SU-DHL-6 (cell line): ENCODE data around the gene RAB6B.

Source experiments
- H2AFZ ChIP-seq: fragments of 200-600 bp; sonication (generic); 2 replicates; pipeline ENCODE4 v1.6.1; 2014; ENCODE audit warnings: low read depth, mild to moderate bottlenecking, moderate library complexity, mixed read lengths, antibody characterized with exemption, low read length; ENCODE audit not compliant: severe bottlenecking
- H3F3A ChIP-seq: fragments of 200-600 bp; shearing (Covaris generic); 2 replicates; pipeline ENCODE4 v1.6.0; 2016; ENCODE audit warnings: antibody characterized with exemption, mild to moderate bottlenecking; ENCODE audit not compliant: insufficient read depth
- H3K27ac ChIP-seq: fragments of 200-600 bp; sonication (generic); 2 replicates; pipeline ENCODE4 v1.5.1; 2016; ENCODE audit warnings: low read depth, mild to moderate bottlenecking, low read length, moderate library complexity, mixed read lengths
- H3K27me3 ChIP-seq: fragments of 200-600 bp; sonication (generic), shearing (Covaris generic); 2 replicates; pipeline ENCODE4 v1.6.0; 2014; ENCODE audit warnings: mild to moderate bottlenecking, low read length
- H3K36me3 ChIP-seq: fragments of 200-600 bp; sonication (generic); 2 replicates; pipeline ENCODE4 v1.6.1; 2014; ENCODE audit warnings: mild to moderate bottlenecking, low read length, mixed read lengths
- H3K4me2 ChIP-seq: fragments of 300-600, 200-600 bp; shearing (Covaris generic), sonication (generic); 2 replicates; pipeline ENCODE4 v1.6.0; 2014; ENCODE audit warnings: low read length, low read depth, mild to moderate bottlenecking; ENCODE audit not compliant: poor library complexity, severe bottlenecking
- H3K4me3 ChIP-seq: fragments of 200-600 bp; sonication (generic); 2 replicates; pipeline ENCODE4 v1.5.1; 2014; ENCODE audit warnings: antibody characterized with exemption, low read length, mild to moderate bottlenecking, mixed read lengths; ENCODE audit not compliant: insufficient read depth, poor library complexity, severe bottlenecking
- H3K79me2 ChIP-seq: fragments of 200-600 bp; sonication (generic); 2 replicates; pipeline ENCODE4 v1.6.1; 2014; ENCODE audit warnings: mild to moderate bottlenecking, low read length, moderate library complexity; ENCODE audit not compliant: insufficient read depth
- H3K9ac ChIP-seq: fragments of 200-600 bp; sonication (generic); 2 replicates; pipeline ENCODE4 v1.7.0; 2014; ENCODE audit warnings: mild to moderate bottlenecking, low read length
- H3K9me2 ChIP-seq: fragments of 200-600 bp; sonication (generic); replicated peaks from 2 replicates; pipeline ENCODE4 v1.6.1; 2014; ENCODE audit warnings: low read length; ENCODE audit not compliant: insufficient read depth
- H3K9me3 ChIP-seq: fragments of 200-600 bp; sonication (generic); 2 replicates; pipeline ENCODE4 v1.6.1; 2014; ENCODE audit warnings: low read length, mixed read lengths; ENCODE audit not compliant: insufficient read depth
- H4K20me1 ChIP-seq: fragments of 200-600 bp; sonication (generic); 2 replicates; pipeline ENCODE4 v1.6.1; 2014; ENCODE audit warnings: low read depth, mild to moderate bottlenecking, antibody characterized with exemption, low read length, moderate library complexity, mixed read lengths
- EZH2phosphoT487 ChIP-seq: fragments of 200-600 bp; sonication (generic), shearing (Covaris generic); conservative IDR thresholded peaks from 2 replicates; pipeline ENCODE4 v1.6.1; 2018; ENCODE audit warnings: mild to moderate bottlenecking, antibody characterized with exemption, low read length, moderate library complexity, mixed read lengths
- TF ChIP-seq, protein P1 (sequence below): fragments of 200-600 bp; sonication (generic); IDR thresholded peaks from one replicate; pipeline ENCODE4 v1.5.1; 2017; ENCODE audit warnings: antibody characterized with exemption, mild to moderate bottlenecking, low read length, moderate library complexity; ENCODE audit not compliant: insufficient read depth, poor library complexity, severe bottlenecking

The RAB6B gene

DNA sequence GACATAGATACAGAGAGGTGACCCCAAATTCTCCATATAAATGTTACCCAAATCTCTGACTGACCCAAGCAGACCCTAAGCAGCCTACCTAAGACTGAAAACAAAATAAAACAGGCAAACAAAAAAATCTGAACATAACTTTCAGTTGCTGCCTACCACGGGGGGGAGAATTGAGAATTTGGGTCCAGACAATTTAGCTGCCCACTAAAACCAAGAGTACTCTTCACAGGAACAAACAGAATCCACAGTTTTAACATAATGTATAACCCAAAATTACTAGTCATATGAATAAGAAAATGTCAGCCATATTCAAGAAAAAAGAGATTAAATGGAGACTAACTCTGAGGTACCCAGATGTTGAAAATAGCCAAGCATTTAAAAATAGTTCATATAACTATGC, 45.6 kb downstream of the RAB6B start:
- Histone ChIP-seq H4K20me1 (no peaks in the 10 kb centered on the region), H3K79me2 (no peaks in the 10 kb centered on the region), H3F3A (no peaks in the 10 kb centered on the region), H3K27me3 (no peaks in the 10 kb centered on the region), H3K4me2 (no peak overlapping the region), H3K4me3 (no peak overlapping the region), H3K9ac (no peak overlapping the region), H3K9me2 (no peaks in the 10 kb centered on the region), H3K27ac (no peak overlapping the region), H3K9me3 (no peaks in the 10 kb centered on the region), H3K36me3 (no peaks in the 10 kb centered on the region), H2AFZ (no peak overlapping the region)
- TF ChIP-seq EZH2phosphoT487 = no peak
- TF ChIP-seq, protein P1, sequence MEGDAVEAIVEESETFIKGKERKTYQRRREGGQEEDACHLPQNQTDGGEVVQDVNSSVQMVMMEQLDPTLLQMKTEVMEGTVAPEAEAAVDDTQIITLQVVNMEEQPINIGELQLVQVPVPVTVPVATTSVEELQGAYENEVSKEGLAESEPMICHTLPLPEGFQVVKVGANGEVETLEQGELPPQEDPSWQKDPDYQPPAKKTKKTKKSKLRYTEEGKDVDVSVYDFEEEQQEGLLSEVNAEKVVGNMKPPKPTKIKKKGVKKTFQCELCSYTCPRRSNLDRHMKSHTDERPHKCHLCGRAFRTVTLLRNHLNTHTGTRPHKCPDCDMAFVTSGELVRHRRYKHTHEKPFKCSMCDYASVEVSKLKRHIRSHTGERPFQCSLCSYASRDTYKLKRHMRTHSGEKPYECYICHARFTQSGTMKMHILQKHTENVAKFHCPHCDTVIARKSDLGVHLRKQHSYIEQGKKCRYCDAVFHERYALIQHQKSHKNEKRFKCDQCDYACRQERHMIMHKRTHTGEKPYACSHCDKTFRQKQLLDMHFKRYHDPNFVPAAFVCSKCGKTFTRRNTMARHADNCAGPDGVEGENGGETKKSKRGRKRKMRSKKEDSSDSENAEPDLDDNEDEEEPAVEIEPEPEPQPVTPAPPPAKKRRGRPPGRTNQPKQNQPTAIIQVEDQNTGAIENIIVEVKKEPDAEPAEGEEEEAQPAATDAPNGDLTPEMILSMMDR = no peak

- no peaks in the 10 kb centered on the region for H3K36me3 ChIP-seq
- no peak overlapping the region for H3K4me3 ChIP-seq
- H3F3A ChIP-seq = no peaks in the 10 kb centered on the region
- no peak overlapping the region for H2AFZ ChIP-seq
- H3K9me3 ChIP-seq = no peaks in the 10 kb centered on the region
- H3K9ac ChIP-seq = no peak overlapping the region
- no peak overlapping the region for H3K4me2 ChIP-seq
- H3K79me2 ChIP-seq = no peaks in the 10 kb centered on the region
- H3K9me2 ChIP-seq = no peaks in the 10 kb centered on the region
- TF ChIP-seq EZH2phosphoT487 = no peak
- TF ChIP-seq, protein P1 = no peak
- H3K27ac ChIP-seq = no peak overlapping the region
- no peaks in the 10 kb centered on the region for H3K27me3 ChIP-seq
- H4K20me1 ChIP-seq = no peaks in the 10 kb centered on the region
Measured at GRCh38 chr3:133849346-133849745, 46.3 kb downstream of the RAB6B start.

DNA sequence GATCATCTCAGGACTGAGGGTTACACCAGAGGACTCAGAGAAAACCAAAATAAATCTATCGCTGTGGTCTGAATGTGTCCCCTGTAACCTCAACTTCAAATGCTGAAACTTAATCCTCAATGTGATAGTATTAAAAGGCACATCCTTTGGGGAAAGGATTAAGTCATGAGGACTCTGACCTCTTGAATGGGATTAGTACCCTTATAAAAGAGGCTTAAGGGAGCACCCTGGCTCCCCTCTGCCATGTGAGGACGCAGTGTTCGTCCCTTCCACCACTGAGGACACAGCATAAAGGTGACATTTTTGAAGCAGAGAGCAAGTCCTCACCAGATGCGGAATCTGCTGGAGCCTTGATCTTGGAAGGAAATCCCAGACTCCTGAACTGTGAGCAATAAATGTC, 50.6 kb downstream of the RAB6B start:
- H3F3A ChIP-seq = no peaks in the 10 kb centered on the region
- no peak overlapping the region for H3K4me2 ChIP-seq
- TF ChIP-seq EZH2phosphoT487 = no peak
- TF ChIP-seq, protein P1 = no peak
- H3K9me2 ChIP-seq = no peaks in the 10 kb centered on the region
- H3K4me3 ChIP-seq = no peak overlapping the region
- H3K9ac ChIP-seq = no peak overlapping the region
- no peaks in the 10 kb centered on the region for H3K79me2 ChIP-seq
- no peak overlapping the region for H3K27ac ChIP-seq
- H2AFZ ChIP-seq = no peak overlapping the region
- no peaks in the 10 kb centered on the region for H3K27me3 ChIP-seq
- H3K9me3 ChIP-seq = no peaks in the 10 kb centered on the region
- H4K20me1 ChIP-seq = no peaks in the 10 kb centered on the region
- H3K36me3 ChIP-seq = no peaks in the 10 kb centered on the region

DNA sequence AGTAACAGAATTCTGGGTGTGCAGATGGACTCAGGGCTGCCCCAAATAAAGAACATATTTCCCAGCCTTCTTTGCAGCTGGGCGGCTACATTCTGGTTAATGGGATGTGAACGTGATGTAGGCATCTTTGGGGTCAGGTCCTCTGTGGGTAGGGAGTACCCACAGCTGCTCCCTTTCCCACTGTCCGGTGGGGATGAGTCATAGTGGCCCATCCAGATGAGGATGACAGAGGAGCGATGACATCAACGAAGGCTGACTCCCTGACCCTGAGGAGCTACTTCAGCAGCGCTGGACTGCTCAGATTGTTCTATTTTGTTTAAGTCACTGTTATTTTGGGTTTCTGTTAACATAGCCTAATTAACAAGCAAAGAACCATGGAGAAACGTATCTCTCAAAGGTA, 52.0 kb downstream of the RAB6B start:
- Histone ChIP-seq H3K4me2 (no peak overlapping the region), H3K27ac (no peak overlapping the region), H3K79me2 (no peaks in the 10 kb centered on the region), H3F3A (no peaks in the 10 kb centered on the region), H2AFZ (no peak overlapping the region), H3K9ac (no peak overlapping the region), H3K9me2 (no peaks in the 10 kb centered on the region), H3K36me3 (no peaks in the 10 kb centered on the region), H3K27me3 (no peaks in the 10 kb centered on the region), H3K4me3 (no peak overlapping the region), H3K9me3 (no peaks in the 10 kb centered on the region), H4K20me1 (no peaks in the 10 kb centered on the region)
- TF ChIP-seq EZH2phosphoT487 = no peak
- TF ChIP-seq, protein P1 = no peak
